HG03432 (cell line): Measurements from ENCODE around the gene FGF22.
"Not testable (repeated sequence)": the region's sequence is repeated elsewhere in the genome, so short reads cannot be mapped to it uniquely, and the experiment has no call there.

Experiments
- ATAC-seq: cut with Tn5 transposase; IDR thresholded peaks from one replicate; pipeline ENCODE4 v1.9.1; 2021; ENCODE audit warnings: mild to moderate bottlenecking, moderate library complexity; ENCODE audit not compliant: unreplicated experiment

FGF22 gene

GRCh38 chr19:621819-622218, 17.9 kb upstream of the FGF22 start:
- no peak for ATAC-seq

- ATAC-seq, result no peak
Observed at GRCh38 chr19:622666-623065, 17.0 kb upstream of the FGF22 start.

DNA sequence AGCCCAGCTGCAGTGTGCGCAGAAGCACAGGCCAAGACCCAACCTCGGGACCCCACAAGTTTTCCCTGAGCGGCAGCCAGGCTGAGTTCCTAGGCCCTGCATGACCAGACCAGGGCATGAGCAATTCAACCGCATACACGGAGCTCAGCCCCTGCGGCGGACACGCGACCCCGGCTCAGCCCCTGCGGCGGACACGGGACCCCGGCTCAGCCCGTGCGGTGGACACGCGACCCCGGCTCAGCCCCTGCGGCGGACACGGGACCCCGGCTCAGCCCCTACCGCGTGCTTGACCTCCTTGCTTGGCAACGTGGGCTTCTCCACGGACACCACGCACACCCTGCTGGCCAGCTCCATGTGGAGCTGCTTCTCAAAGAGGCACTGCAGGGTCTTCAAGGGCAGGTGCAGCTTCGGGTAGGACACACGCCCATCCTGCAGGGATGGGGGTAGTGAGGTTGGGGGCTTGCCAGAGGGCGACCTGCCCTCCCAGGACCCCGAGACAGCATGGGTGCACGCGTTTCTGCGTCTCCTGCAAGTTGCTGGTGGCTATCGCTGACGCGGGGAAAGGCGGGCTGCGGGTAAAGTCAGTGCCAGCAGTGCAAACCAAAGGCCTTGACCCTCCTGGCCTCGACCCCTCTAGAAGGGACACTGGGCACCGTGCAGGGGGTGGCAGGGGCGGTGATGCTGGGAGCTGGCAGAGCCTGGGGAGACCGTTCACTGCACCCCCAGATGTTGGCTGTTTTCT, 16.3 kb upstream of the FGF22 start:
- no peak for ATAC-seq

DNA sequence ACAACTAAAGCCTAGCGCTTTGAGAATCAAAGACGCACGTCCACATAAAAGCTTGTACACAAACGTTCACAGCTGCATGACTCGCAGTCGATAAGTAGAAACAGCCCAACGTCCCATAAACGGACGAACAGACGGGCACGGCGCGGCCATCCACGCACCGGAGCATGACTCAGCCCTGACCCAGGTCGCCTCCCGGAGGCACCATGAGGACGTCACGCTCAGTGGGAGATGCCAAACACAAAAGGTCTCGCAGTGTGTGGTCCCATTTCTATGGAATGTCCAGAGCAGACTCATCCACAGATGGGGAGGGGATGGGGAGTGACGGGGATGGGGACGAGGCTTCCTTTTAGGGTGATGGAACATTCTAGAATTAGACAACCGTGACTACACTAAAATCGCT, 15.7 kb upstream of the FGF22 start:
- no peak for ATAC-seq

- no peak for ATAC-seq
Observed at GRCh38 chr19:624433-625109, 15.1 kb upstream of the FGF22 start.

DNA sequence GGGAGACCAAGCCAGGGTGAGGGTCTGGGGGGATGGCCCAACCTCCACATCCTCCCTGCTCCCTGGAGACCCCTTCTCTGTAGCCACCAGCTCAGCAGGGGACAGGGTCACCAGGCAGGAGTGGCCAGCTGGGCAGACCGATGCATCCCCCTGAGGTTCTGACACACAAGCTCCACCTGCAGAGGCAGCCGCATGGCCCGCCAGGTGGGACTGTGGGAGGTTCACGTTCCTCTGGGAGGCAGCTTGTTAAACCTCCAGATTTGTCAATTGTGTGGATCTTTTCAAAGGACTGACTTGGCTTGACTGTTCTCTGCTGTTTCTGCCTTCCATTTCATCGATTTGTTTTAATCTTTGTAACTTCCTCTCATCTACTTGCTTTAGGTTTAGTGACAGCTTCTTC, 14.4 kb upstream of the FGF22 start:
- ATAC-seq, result no peak

DNA sequence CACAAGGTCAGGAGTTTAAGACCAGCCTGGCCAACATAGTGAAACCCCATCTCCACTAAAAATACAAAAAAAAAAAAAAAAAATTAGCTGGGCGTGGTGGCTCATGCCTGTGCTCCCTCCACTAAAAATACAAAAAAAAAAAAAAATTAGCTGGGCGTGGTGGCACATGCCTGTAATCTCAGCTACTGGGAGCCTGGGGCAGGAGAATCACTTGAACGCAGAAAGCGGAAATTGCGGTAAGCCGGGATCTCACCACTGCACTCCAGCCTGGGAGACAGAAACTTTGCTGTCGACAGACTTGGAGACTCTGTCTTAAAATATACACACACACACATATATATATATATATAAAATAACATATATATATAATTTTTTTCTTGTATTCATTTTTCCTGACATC, 13.1 kb upstream of the FGF22 start:
- not testable (repeated sequence) for ATAC-seq

GRCh38 chr19:628168-628567, 11.5 kb upstream of the FGF22 start:
- no peak for ATAC-seq

- not testable (repeated sequence) for ATAC-seq
Observed at GRCh38 chr19:629515-629914, 10.2 kb upstream of the FGF22 start.

DNA sequence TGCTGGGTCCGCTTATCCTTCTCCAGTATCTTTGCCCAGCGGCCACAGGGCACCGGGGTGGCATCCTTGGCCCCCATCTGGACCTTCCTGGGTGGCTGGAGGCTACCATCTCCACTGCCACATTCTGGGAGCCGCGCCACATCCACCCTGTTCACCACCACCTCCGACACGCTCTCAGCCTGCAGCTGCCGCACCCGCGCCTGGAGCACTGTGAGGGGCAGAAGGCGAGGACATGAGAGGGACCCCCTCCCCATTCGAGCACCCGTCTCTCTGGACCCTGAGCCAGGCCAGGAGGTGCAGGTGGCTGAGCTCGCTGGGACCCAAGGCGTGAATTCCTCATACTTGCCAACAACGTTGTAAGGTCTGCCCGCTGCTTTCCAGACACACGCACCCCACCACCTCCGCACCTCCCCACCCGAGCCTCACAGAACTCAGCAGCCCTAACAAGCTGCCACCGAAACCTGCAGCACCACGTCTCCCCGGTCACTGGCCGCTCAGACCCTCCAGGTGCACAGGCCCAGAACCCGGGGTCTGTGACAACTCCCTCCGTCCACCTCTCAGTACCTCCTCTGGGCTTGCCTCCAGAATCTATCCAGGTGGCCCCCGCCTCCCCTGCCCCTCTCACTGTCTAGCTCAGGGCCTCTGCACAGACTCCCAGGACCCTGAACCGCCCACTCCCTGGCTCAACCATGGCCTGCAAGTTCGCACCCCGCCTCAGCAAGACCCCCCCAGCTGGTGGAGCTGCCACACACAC, 9.5 kb upstream of the FGF22 start:
- no peak for ATAC-seq

- peak; percentile 22 for ATAC-seq
Observed at GRCh38 chr19:632579-633067, 7.1 kb upstream of the FGF22 start.

GRCh38 chr19:633068-633785, 6.5 kb upstream of the FGF22 start, which contains the start of gene POLRMT:
POLRMT (minus strand) TSS chr19:633537; CDS start chr19:633512, 25 bp downstream.
- ATAC-seq, result peak; percentile 73

GRCh38 chr19:633786-634639, 5.7 kb upstream of the FGF22 start:
- ATAC-seq, result no peak

DNA sequence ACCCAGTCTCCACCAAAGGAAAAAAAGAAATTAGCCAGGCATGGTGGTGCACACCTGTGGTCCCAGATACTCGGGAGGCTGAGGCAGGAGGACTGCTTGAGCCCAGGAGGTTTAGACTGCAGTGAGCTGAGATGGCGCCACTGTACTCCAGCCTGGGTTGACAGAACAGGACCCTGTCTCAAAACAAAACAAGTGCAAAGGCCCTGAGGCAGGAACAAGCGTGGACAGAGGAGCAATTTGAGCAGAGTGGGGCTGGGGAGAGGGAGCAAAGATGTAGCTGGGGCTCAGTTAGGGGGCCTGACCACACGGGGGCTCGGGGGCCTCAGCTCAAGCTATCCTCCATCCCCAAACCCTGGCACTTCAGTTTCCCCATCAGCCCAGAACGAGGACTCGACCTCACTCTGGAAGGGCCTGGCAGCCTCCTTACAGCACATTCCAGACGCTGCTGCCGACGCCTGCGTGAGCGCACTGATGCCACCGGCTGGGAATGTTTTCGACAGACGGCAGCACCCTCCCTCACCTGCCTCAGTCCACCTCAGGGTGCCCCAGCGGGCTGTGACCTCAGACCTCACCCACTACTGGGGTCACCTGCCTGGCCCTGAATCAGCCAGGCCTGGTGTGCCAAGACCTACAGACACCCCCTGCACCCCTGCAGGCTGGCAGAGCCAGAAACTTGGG, 4.6 kb upstream of the FGF22 start:
- ATAC-seq, result no peak

DNA sequence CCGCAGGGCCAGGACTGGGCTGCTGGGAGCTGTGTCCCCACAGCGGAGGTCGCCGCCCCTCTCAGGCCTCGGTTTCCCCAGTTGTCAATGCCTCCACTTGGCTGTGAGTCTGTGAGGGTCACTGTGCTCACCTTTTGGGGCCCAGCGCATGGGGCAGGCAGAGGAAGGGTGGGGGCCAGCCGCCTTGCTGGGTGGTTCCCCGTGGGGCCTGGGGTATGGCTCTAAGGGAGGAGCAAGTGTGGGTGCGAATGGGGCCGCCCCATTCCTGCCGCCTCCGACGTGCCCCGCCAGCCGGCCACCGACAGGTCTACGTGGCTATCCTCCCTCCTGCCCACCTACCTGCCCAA, 800 bp upstream of the FGF22 start:
- ATAC-seq, result no peak

GRCh38 chr19:640161-640558, 481 bp downstream of the FGF22 start:
- no peak for ATAC-seq

- no peak for ATAC-seq
Observed at GRCh38 chr19:640606-641189, 1.0 kb downstream of the FGF22 start.

DNA sequence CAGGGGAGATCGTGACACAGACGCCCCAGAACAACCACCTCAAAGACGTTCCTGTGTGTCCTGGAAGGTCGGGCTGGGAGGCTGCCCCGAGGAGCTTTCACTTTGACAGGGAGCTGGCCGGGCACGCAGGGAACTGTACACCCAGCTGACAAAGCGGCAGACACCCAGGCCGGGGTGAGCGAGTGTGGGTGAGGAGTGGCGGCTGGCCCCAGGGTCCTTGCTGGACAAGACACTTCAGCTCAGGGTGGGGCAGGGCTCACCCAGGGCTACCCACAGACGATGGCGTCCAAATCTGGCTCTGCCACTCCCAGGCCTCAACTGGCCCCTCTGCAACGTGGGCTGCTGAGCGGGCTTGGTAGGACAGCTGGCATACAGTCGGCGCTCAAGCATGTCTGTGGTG, 2.0 kb downstream of the FGF22 start:
- ATAC-seq, result no peak
